Measurements from ENCODE around the gene MIER2. TPM values are rescaled to one million over a fixed set of nuclear protein-coding genes. Genes with fewer than 3 reads are reported as not detected.

The MIER2 gene
- polyA plus RNA-seq, 3 donors: 3.6 to 21.9 (median 6.9) TPM

GRCh38 chr19:378706-379105 is 34.1 kb upstream of the MIER2 start:
- H3K9ac ChIP-seq (ENCODE audit: insufficient read depth, low read length, poor library complexity, severe bottlenecking): no peak overlapping the region
- no peak for DNase-seq
- H3K79me2 ChIP-seq (ENCODE audit: insufficient read depth, low read length): no peaks in the 10 kb centered on the region
- H3K27me3 ChIP-seq (ENCODE audit: control insufficient read depth in 2 of 2, insufficient read depth in 2 of 2, low read length in 2 of 2): peaks cover 0 to 13% of the 10 kb centered on the region in 2 donors
- intact Hi-C loops (cut with micrococcal nuclease): no loop called here
- Mint-ChIP-seq H3K9me3 (peaks cover 0 to 3% (median 0%) of the 10 kb centered on the region in 7 donors), H3K4me3 (no peak overlapping the region), H3K27me3 (ENCODE audit: low read depth in 3 of 3) (peaks cover 16 to 28% (median 20%) of the 10 kb centered on the region in 3 donors), H3K27ac (no peak overlapping the region), H3K4me1 (no peaks in the 10 kb centered on the region), H3K36me3 (no peaks in the 10 kb centered on the region)
- TF ChIP-seq CTCF (IDR thresholded peaks at IDR 0.05): no peak
- WGBS (ENCODE audit: insufficient coverage): 90% methylated on average over 11 of the region's 14 CpGs
- peaks cover 0 to 2% of the 10 kb centered on the region in 2 donors for H3K9me3 ChIP-seq (replicated peaks in 1 of 2; ENCODE audit: control insufficient read depth in 1 of 2, insufficient read depth in 1 of 2, low read length in 2 of 2)
- H3K4me1 ChIP-seq (ENCODE audit: control insufficient read depth in 1 of 2, insufficient read depth in 2 of 2, low read length in 2 of 2): no peaks in the 10 kb centered on the region
- H3K4me3 ChIP-seq (replicated peaks in 1 of 3; ENCODE audit: low read depth in 2 of 3, low read length in 3 of 3): no peak overlapping the region
- H4K20me1 ChIP-seq (ENCODE audit: insufficient read depth, low read length): no peaks in the 10 kb centered on the region
- H3K4me2 ChIP-seq (replicated peaks; ENCODE audit: extremely low read depth, low read length, poor library complexity, severe bottlenecking): no peak overlapping the region
- H2AFZ ChIP-seq (ENCODE audit: insufficient read depth, low read depth, low read length, poor library complexity, severe bottlenecking): no peak overlapping the region
- no peaks in the 10 kb centered on the region for H3K36me3 ChIP-seq (replicated peaks in 1 of 2; ENCODE audit: control insufficient read depth in 1 of 2, insufficient read depth in 2 of 2, low read length in 2 of 2)
- no peak overlapping the region for H3K27ac ChIP-seq (ENCODE audit: low read depth in 1 of 2, low read length in 2 of 2)

GRCh38 chr19:377801-378581 is 33.4 kb upstream of the MIER2 start:
- Histone ChIP-seq H2AFZ (ENCODE audit: insufficient read depth, low read depth, low read length, poor library complexity, severe bottlenecking) (no peak overlapping the region), H3K4me2 (replicated peaks; ENCODE audit: extremely low read depth, low read length, poor library complexity, severe bottlenecking) (no peak overlapping the region), H3K9me3 (replicated peaks in 1 of 2; ENCODE audit: control insufficient read depth in 1 of 2, insufficient read depth in 1 of 2, low read length in 2 of 2) (no peaks in the 10 kb centered on the region), H3K4me3 (replicated peaks in 1 of 3; ENCODE audit: low read depth in 2 of 3, low read length in 3 of 3) (no peak overlapping the region), H4K20me1 (ENCODE audit: insufficient read depth, low read length) (no peaks in the 10 kb centered on the region), H3K9ac (ENCODE audit: insufficient read depth, low read length, poor library complexity, severe bottlenecking) (no peak overlapping the region), H3K36me3 (replicated peaks in 1 of 2; ENCODE audit: control insufficient read depth in 1 of 2, insufficient read depth in 2 of 2, low read length in 2 of 2) (no peaks in the 10 kb centered on the region), H3K4me1 (ENCODE audit: control insufficient read depth in 1 of 2, insufficient read depth in 2 of 2, low read length in 2 of 2) (no peaks in the 10 kb centered on the region), H3K27me3 (ENCODE audit: control insufficient read depth in 2 of 2, insufficient read depth in 2 of 2, low read length in 2 of 2) (peaks cover 0 to 5% of the 10 kb centered on the region in 2 donors), H3K27ac (ENCODE audit: low read depth in 1 of 2, low read length in 2 of 2) (no peak overlapping the region), H3K79me2 (ENCODE audit: insufficient read depth, low read length) (no peaks in the 10 kb centered on the region)
- peaks cover 0 to 1% (median 0%) of the 10 kb centered on the region in 7 donors for H3K9me3 Mint-ChIP-seq
- peaks cover 9 to 27% (median 13%) of the 10 kb centered on the region in 3 donors for H3K27me3 Mint-ChIP-seq (ENCODE audit: low read depth in 3 of 3)
- H3K4me1 Mint-ChIP-seq: no peaks in the 10 kb centered on the region
- DNase-seq: no peak
- intact Hi-C loops (cut with micrococcal nuclease): no loop called here
- 77% methylated on average over 32 of the region's 38 CpGs for WGBS (ENCODE audit: insufficient coverage)
- H3K4me3 Mint-ChIP-seq: no peak overlapping the region
- H3K27ac Mint-ChIP-seq: no peak overlapping the region
- no peaks in the 10 kb centered on the region for H3K36me3 Mint-ChIP-seq
- TF ChIP-seq CTCF (IDR thresholded peaks at IDR 0.05): no peak

Measured in CD14-positive monocyte (primary cell).